Activated CD4-positive, alpha-beta T cell treated with anti-CD3 and anti-CD28 coated beads, Interleukin-2, amount 10 ng/mL, durations not matched to agents 7 days and 5 days (primary cell): ENCODE data around the gene DACH1. TPM values are rescaled to one million over a fixed set of nuclear protein-coding genes. Genes with fewer than 3 reads are reported as not detected.

Experiments
- CTCF ChIA-PET: fragments of 350-600 bp; sonication (Branson Sonifier 250); formaldehyde crosslinking; loops from one replicate; lab custom pipeline; 2021; ENCODE audit warnings: antibody characterized with exemption; lab: Charles Lee
- POLR2A ChIA-PET: fragments of 350-600 bp; sonication (Branson Sonifier 250); formaldehyde crosslinking; loops from one replicate; lab custom pipeline; 2021; ENCODE audit warnings: antibody characterized with exemption; lab: Charles Lee
- DNase-seq: peaks from one replicate; pipeline ENCODE4 v3.0.0-alpha.2; 2020
- H3K27ac Mint-ChIP-seq: one replicate; pipeline ENCODE4 v1.8.0; 2021; ENCODE audit warnings: mild to moderate bottlenecking, moderate library complexity, mixed read lengths
- H3K27me3 Mint-ChIP-seq: one replicate; pipeline ENCODE4 v1.8.0; 2021; ENCODE audit warnings: mixed read lengths
- H3K36me3 Mint-ChIP-seq: one replicate; pipeline ENCODE4 v1.8.0; 2021; ENCODE audit warnings: low read depth, mixed read lengths
- H3K4me1 Mint-ChIP-seq: one replicate; pipeline ENCODE4 v1.8.0; 2021; ENCODE audit warnings: mixed read lengths
- H3K4me3 Mint-ChIP-seq: one replicate; pipeline ENCODE4 v1.8.0; 2021; ENCODE audit warnings: mild to moderate bottlenecking, moderate library complexity, mixed read lengths
- H3K9me3 Mint-ChIP-seq: one replicate; pipeline ENCODE4 v1.8.0; 2021; ENCODE audit warnings: mixed read lengths
- total RNA-seq, 2 experiments: library from RNA; stranded (reverse); gene quantifications; one replicate each; pipeline ENCODE4 v1.2.3, GENCODE V29; 2021

Gene DACH1
- total RNA-seq, 2 experiments from 2014 or later, result not detected

DNA sequence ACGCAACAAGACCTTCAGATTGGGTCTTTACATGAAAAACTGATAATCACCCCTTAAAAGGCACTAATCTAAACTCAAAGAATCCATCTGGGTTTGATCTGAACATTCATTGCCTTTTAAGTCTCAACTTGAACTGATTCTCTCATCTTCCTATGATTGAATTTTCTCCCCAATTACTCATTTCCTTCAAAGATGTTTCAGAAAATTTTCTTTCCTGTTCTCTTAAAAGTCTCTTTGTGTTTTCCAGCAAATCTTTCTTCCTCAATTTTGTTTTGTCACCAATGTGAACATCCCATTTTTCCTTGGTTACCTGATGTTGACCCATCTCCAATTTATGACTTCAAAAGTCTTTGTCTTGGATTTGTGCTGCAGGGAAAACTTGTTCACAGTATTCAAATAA, 234.3 kb downstream of the DACH1 start:
- Mint-ChIP-seq H3K27me3 (no peaks in the 10 kb centered on the region), H3K4me3 (no peak overlapping the region), H3K36me3 (no peaks in the 10 kb centered on the region), H3K4me1 (no peaks in the 10 kb centered on the region), H3K27ac (no peak overlapping the region), H3K9me3 (no peaks in the 10 kb centered on the region)
- DNase-seq, result no peak
- ChIA-PET CTCF (interaction anchor here (0.7 kb wide), 1 partner anchor 107 kb away, joined by 3 read pairs; no protein-coding TSS in a partner anchor), POLR2A (no interaction called here)

DNA sequence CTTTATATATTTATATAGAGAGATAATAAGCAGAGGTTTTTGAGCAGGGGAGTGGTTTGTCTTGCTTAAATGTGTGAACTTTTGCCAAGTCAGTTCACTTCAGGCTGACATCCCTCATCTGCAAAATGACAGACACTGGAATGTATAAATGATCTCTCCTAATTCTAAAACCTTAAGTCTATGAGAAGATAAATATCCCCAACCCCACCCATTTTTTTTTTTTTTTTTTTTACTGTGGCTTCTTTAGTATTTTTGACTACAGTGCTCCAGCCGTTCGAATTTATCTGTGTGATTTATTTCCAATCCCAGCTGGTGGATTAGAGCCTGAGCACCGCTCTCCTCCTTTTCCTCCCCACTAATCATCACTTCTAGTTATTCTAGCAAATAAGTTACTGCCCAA, 234.8 kb downstream of the DACH1 start:
- Mint-ChIP-seq H3K9me3 (no peaks in the 10 kb centered on the region), H3K4me3 (no peak overlapping the region), H3K27me3 (no peaks in the 10 kb centered on the region), H3K4me1 (no peaks in the 10 kb centered on the region), H3K36me3 (no peaks in the 10 kb centered on the region), H3K27ac (no peak overlapping the region)
- POLR2A ChIA-PET, result no interaction called here
- CTCF ChIA-PET, result interaction anchor here (0.7 kb wide), 1 partner anchor 107 kb away, joined by 3 read pairs; no protein-coding TSS in a partner anchor
- no peak for DNase-seq

DNA sequence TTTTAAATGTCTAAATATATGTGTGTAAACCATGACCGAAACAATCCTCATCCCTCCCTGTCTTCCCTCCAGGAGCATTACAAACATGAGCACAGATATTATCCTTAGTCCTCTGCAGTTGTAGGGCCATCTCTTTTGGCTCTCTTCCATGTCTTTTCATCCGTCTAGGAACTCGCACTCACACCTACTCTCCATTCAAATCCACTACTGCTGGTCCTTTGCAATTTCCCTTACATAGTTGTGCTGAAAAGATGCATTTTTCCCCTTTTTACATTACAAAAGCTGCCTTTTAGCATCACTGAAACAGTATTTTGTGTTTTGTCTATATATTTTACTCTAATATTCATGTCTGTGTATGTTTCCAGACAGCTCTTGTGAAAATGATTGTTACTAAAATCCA, 237.8 kb downstream of the DACH1 start:
- ChIA-PET CTCF (no interaction called here), POLR2A (no interaction called here)
- DNase-seq, result no peak
- Mint-ChIP-seq H3K9me3 (no peaks in the 10 kb centered on the region), H3K4me1 (no peaks in the 10 kb centered on the region), H3K27ac (no peak overlapping the region), H3K27me3 (no peaks in the 10 kb centered on the region), H3K4me3 (no peak overlapping the region), H3K36me3 (no peaks in the 10 kb centered on the region)

DNA sequence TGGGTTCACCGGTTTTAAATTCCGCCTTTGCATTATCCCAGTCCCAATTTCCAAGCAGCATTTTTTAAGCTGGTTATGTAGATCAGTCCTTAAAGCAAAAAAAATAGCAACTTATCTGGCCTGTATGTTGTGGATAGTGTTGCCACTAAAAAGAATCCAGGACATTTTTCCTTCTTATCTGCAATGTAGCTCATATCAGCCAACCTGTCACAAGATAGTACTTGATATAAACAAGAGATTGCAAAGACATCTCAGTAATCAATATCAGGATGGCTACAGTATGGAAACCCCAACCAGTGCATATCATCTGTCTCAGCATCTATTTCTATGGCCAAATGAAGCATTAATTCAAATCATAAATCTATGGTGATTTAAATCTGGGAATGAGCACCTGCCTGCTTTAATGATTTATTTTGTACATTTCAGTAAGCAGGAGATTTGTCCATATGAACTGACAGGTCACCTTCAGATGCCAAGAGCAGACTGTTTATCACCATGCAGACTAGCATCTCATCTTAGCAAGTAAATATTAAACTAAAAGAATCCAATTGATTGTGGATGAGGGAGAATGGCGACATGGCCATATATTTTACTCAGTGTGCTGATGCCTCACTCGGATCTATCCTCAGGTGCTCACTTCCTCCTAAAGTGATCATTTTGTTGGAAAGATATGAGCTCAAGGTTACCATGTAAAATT, 240.4 kb downstream of the DACH1 start:
- H3K27me3 Mint-ChIP-seq, result no peaks in the 10 kb centered on the region
- H3K4me3 Mint-ChIP-seq, result no peak overlapping the region
- ChIA-PET POLR2A (no interaction called here), CTCF (no interaction called here)
- H3K9me3 Mint-ChIP-seq, result no peaks in the 10 kb centered on the region
- no peaks in the 10 kb centered on the region for H3K4me1 Mint-ChIP-seq
- no peak overlapping the region for H3K27ac Mint-ChIP-seq
- DNase-seq, result no peak
- H3K36me3 Mint-ChIP-seq, result no peaks in the 10 kb centered on the region

DNA sequence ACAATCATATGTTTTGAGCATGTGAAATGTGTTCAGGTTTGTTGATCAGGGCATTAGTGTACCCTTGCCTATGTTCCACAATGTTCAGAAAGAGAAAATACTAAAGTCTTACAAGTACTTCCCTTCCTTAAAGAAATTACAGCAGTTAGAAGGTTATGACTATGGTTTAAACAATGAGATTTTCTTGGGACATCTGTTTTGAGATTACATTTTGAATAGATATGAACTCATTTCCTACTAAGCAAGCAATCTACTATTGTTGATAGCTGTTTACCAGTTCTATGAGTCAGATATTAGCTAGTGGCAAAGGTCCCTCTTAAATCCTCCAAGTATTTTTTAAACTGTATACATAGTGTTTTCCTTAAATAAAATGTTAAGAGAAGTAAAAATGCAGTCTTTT, 241.3 kb downstream of the DACH1 start:
- no peak overlapping the region for H3K4me3 Mint-ChIP-seq
- H3K27me3 Mint-ChIP-seq, result no peaks in the 10 kb centered on the region
- H3K4me1 Mint-ChIP-seq, result no peaks in the 10 kb centered on the region
- DNase-seq, result no peak
- no peak overlapping the region for H3K27ac Mint-ChIP-seq
- ChIA-PET POLR2A (no interaction called here), CTCF (no interaction called here)
- H3K9me3 Mint-ChIP-seq, result no peaks in the 10 kb centered on the region
- no peaks in the 10 kb centered on the region for H3K36me3 Mint-ChIP-seq

DNA sequence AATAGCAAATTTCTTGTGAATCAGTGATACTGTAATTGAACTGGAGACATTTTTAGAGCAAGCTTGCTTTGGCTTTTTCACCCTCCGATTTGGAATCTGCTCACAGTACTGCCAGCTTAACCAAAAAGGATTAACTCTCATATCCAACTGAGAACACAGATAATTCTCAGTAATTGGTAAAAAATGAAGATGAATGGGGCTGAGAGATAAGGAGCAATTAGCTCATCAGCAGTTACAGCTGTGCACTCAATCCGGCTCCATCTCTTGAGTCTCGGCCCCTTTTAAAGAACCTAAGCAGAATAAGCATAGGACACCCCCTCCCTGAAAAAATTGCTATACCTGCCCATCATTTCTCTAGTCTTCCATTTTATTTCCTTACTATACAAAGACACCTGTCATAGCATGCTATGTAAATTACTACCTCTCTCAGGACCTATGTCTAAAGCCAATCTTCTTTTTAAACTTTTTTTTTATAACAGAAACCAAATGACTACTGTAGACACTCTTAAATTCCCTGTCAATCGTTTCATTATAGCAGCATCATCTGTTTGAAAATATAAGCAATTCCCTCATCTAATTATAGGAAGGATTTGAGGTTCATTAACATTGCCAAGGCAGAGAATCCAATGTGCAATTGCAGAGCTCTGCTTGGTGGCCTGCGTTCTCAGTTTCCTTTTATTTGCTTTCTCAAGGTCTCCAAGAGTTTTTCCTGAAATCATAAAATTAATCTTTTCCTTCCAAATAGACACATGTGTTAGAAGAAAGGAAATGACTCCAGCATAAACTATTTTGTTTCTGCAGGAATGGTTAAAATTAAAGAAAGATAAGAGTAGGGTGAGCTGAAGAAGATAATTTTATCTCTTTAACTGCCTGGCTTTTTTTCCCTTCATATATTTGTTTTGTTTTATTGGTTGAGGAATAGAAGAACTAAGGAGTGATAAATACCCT, 242.1 kb downstream of the DACH1 start:
- H3K27ac Mint-ChIP-seq, result no peak overlapping the region
- CTCF ChIA-PET, result no interaction called here
- no peaks in the 10 kb centered on the region for H3K27me3 Mint-ChIP-seq
- H3K36me3 Mint-ChIP-seq, result no peaks in the 10 kb centered on the region
- POLR2A ChIA-PET, result no interaction called here
- H3K4me1 Mint-ChIP-seq, result no peaks in the 10 kb centered on the region
- H3K9me3 Mint-ChIP-seq, result no peaks in the 10 kb centered on the region
- DNase-seq, result no peak
- no peak overlapping the region for H3K4me3 Mint-ChIP-seq

DNA sequence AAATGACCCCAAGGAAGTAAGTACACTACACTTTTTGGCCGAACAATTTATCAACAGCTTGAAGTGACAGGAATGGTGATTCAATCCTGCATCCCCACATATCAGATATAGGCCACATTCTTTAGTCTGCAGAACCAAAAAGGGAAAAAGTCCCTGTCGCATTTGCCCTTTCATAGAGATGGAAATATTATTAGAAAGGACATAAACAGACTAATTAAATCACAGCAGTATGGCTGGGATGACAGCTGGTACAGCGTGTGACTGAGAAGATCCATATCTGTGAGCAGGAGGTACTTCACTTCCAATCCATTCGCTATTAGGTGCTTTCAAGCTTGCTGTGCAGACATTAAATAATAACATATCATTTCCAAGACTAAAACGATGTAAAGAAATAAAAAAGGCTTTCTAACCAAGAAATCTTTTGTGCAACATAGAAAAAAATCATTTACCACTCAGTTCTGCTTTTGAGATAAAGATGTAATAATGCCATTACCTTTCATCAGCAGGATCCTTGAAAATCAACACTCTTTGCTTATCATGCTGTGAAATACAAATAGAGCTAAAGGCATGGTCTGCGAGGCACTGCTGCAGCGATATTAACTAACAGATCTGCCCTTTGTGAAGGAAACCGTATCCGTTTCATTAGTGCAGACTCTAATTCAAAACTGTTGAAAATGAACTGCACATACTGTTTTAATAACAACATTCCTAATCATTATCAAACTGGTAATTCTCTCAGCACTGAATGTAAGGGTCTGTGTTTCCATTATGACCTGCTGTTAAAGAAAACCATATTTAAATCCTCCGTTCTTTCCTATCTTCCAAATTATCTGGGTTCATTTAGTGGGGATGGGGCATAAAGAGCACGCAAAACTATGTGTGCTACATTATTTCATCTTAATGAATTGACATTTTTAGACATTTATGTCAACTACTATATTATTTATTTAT, 245.6 kb downstream of the DACH1 start:
- no peaks in the 10 kb centered on the region for H3K36me3 Mint-ChIP-seq
- ChIA-PET POLR2A (no interaction called here), CTCF (interaction anchor here (0.6 kb wide), 1 partner anchor 1021 kb away, joined by 4 read pairs; no protein-coding TSS in a partner anchor)
- no peak overlapping the region for H3K27ac Mint-ChIP-seq
- H3K9me3 Mint-ChIP-seq, result no peaks in the 10 kb centered on the region
- H3K27me3 Mint-ChIP-seq, result no peaks in the 10 kb centered on the region
- no peak overlapping the region for H3K4me3 Mint-ChIP-seq
- no peak for DNase-seq
- H3K4me1 Mint-ChIP-seq, result no peaks in the 10 kb centered on the region

DNA sequence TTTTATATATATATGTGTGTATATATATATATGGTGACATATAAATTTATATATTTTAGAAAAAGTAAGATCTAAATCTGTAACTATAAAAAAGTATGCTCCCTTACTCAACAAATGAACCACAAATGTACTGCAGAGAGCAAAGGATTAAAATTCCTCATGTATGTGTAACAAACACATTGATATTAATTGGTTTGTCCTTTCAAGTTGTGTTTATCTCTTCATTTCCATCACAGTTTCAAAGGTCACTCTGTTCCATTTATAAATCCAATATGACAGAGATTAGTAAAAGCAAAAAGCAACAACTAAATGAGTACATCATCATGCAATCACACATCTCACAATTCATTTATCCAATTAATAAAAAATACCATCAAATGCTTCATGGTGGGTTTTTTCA, 247.9 kb downstream of the DACH1 start:
- Mint-ChIP-seq H3K27me3 (no peaks in the 10 kb centered on the region), H3K4me3 (no peak overlapping the region), H3K36me3 (no peaks in the 10 kb centered on the region), H3K27ac (no peak overlapping the region), H3K4me1 (no peaks in the 10 kb centered on the region), H3K9me3 (no peaks in the 10 kb centered on the region)
- DNase-seq, result no peak
- CTCF ChIA-PET, result no interaction called here
- POLR2A ChIA-PET, result no interaction called here

DNA sequence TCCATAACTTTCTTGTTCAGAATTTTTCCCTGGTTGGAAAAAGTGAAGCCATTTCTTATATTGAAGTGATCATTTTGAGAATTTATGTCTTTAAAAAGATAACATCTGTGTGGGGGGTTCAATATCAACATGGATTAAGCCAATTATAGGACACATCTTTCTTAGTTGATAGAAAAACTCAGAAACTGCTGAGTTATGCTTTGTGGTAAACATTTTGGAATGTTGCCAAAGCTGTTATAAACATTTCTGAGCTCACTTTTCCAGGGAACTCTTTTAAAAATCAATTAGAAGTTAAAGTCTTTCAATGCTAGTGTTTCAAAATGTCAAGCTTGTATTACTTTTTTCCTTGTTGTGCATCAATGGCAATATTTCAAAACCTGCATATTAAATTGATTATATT, 248.8 kb downstream of the DACH1 start:
- Mint-ChIP-seq H3K4me1 (no peaks in the 10 kb centered on the region), H3K27ac (no peak overlapping the region), H3K4me3 (no peak overlapping the region), H3K27me3 (no peaks in the 10 kb centered on the region), H3K36me3 (no peaks in the 10 kb centered on the region), H3K9me3 (no peaks in the 10 kb centered on the region)
- ChIA-PET POLR2A (no interaction called here), CTCF (no interaction called here)
- no peak for DNase-seq

DNA sequence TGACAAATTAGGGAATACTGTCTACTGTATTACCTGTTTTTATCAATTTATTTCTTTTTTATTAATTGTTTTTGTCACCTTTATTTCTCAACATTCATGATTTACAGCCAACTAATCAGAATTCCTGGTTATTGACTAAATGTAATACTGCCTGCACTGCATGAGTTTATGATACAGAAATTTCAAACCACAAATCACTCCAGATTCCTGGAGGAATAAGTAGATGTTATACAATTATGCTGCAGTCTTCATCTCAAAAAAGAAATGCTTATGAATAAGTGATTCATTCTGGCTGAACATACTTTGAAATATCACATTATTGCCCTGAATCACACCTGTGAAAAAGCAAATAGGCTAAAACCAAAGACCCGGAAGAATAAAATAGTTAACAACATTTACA, 249.7 kb downstream of the DACH1 start:
- POLR2A ChIA-PET, result no interaction called here
- CTCF ChIA-PET, result no interaction called here

DNA sequence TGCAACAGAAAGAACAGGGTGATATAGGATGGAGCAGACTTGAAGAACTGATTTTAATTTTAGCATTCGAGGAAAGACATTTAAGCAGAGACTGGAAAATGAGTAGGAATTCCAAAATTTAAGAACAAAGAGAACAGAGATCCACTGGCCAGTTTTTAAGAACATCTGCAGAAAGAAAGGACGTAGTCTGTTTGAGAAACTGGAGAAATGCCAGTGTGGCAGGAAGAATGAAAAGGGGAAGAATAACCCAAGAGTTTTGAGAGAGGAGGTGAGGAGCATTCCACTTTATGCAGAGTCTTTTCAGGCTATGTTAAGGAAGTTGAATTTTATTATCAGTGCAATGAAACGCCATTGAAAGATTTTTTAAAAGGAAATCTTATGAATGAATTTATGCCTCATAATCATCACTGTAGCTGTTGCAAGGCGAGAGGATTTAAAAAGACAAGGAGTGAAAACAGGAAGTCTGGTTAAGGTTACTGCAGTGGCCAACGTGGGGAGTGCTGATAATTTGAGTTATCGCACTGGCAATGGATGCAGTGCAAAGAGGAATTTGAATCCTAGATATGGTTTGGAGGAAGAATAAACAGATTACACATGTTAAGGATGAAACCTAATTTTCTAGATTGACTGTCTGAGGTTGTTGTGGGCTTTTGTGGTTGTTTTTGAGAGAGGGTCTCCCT, 253.8 kb downstream of the DACH1 start:
- H3K36me3 Mint-ChIP-seq, result no peaks in the 10 kb centered on the region
- no peaks in the 10 kb centered on the region for H3K9me3 Mint-ChIP-seq
- POLR2A ChIA-PET, result no interaction called here
- CTCF ChIA-PET, result no interaction called here
- H3K4me3 Mint-ChIP-seq, result no peak overlapping the region
- H3K27me3 Mint-ChIP-seq, result no peaks in the 10 kb centered on the region
- H3K27ac Mint-ChIP-seq, result no peak overlapping the region
- H3K4me1 Mint-ChIP-seq, result peaks cover 6% of the 10 kb centered on the region
- DNase-seq, result no peak

More for the DNA sequence above, 249.7 kb downstream of the DACH1 start:
- H3K27me3 Mint-ChIP-seq, result no peaks in the 10 kb centered on the region
- peaks cover 2% of the 10 kb centered on the region for H3K4me1 Mint-ChIP-seq
- H3K36me3 Mint-ChIP-seq, result no peaks in the 10 kb centered on the region
- no peak overlapping the region for H3K27ac Mint-ChIP-seq
- DNase-seq, result no peak
- H3K9me3 Mint-ChIP-seq, result no peaks in the 10 kb centered on the region
- H3K4me3 Mint-ChIP-seq, result no peak overlapping the region

DNA sequence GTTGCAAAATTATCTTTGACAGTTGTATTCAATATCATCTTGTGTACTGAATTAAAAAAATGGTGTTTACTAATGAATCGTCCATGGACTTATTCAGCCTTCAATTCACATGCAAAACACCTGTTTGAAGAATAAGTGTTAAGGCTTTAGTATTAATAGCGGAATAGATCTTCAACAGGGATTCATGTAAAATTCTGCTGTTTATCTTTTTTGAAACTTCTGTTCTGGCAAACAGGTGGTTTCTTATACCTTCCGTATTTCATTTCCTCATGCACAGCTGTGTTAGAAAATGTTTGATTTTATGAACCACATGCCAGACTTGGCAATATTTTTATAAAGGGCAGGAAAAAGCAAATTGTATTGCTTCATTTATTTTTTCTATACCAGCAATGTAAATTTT, 255.7 kb downstream of the DACH1 start:
- no peaks in the 10 kb centered on the region for H3K27me3 Mint-ChIP-seq
- no peak overlapping the region for H3K27ac Mint-ChIP-seq
- CTCF ChIA-PET, result no interaction called here
- no peak for DNase-seq
- H3K36me3 Mint-ChIP-seq, result no peaks in the 10 kb centered on the region
- peaks cover 6% of the 10 kb centered on the region for H3K4me1 Mint-ChIP-seq
- no peaks in the 10 kb centered on the region for H3K9me3 Mint-ChIP-seq
- no peak overlapping the region for H3K4me3 Mint-ChIP-seq
- POLR2A ChIA-PET, result no interaction called here
